HG02870 (cell line): ENCODE measurements around the gene COL1A1.

ENCODE experiments used
- ATAC-seq: cut with Tn5 transposase; IDR thresholded peaks from one replicate; pipeline ENCODE4 v1.9.1; 2021; ENCODE audit warnings: mild to moderate bottlenecking, moderate library complexity; ENCODE audit not compliant: unreplicated experiment

COL1A1 gene

GRCh38 chr17:50145532-50146229 lies 55.8 kb downstream of the COL1A1 start:
- ATAC-seq: no peak

GRCh38 chr17:50144845-50145531 lies 56.4 kb downstream of the COL1A1 start:
- no peak for ATAC-seq

DNA sequence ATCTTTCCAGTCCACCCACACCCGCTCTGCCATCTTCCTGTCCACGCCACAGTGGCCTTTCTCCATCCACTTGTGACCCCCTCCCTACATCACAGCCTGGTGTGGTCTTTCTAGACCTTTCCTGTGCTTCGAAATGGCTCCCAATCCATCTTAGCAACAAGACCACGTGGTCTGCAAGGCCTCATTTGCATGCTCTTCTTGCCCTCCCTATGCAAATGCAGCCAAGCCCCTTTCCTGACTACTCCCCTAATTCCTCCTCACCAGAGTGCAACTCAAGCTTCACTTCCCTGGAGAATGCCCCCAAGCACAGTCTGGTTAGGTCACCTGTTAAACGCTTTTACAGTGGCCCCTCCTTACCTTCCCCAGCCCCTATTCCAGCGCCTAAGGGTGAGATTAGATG lies 57.1 kb downstream of the COL1A1 start:
- no peak for ATAC-seq

GRCh38 chr17:50143461-50144176 lies 57.8 kb downstream of the COL1A1 start:
- no peak for ATAC-seq

- no peak for ATAC-seq
Measured at GRCh38 chr17:50141745-50142110, 59.7 kb downstream of the COL1A1 start.

DNA sequence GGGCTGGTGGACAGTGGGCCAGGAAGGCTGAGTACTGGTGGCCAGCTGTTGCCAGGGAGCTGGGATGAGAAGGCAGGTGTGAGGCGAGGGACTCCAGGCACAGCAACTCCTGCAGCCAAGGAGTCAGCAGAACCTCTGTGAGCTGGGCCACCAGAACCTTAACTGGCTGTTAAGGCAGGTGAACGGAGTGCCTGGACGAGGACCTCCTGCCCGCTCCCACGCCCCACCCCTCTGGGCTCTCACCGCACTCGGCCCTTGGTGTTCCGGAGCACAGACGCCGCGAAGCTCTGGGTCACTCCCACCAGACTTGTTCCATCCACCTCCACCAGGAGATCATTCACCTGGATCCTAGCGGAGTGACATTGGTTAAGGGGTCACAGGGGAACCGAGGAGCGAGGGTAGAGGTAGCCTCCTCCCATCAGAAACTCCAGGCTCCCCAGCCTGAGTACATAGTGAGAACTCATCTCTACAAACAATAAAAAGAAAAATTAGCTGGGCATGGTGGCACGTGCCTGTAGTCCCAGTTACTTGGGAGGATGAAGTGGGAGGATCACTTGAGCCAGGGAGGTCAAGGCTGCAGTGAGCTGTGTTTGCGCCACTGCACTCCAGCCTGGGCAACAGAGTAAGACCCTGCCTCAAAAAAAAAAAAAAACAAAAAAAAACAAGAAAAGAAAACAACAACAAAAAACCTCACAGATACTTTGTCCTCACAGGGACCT lies 60.2 kb downstream of the COL1A1 start:
- no peak for ATAC-seq

DNA sequence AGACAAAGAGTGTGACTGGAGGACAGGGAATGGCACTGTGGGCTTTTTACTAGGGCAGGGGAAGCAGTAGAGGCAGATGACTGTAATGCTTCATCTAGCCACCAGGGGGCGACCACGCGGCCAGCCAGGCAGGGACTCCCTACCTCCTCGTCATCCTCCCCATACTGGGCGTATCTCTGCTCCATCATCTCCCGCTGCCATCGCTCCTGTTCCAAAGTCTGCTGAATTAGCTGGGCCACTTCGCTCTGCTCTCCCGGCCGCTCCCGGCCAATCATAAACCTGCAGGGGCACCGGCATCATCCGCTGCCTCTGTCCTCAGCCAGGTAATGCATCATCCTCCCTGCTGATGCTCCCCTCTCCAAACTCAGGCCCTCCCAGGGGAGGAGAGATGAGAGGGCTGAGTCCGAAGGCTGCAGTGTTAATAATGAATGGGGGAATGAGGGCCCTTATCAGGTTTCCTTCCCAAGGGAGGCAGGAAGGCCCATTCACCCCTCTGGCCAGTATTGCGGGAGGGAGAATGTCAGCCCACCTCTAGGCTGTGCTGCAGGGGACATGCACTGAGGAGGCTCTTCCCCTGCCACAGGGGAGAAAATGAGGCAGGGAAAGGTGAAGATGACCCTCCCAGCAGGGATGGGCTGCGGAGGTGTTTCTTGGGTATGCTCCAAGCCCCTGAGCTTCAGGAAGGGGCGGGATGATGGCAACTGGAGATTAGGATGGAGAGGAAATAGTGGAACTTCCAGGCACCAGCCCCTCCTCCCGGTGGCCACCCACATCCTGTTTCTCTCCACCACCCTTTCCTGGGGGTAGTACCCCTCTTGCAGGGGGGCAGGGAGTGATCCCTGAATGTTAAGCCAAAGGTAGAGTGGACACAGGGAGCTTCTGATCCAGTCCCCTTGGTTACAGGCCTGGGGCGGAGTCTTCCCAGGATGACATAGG lies 61.2 kb downstream of the COL1A1 start:
- no peak for ATAC-seq

DNA sequence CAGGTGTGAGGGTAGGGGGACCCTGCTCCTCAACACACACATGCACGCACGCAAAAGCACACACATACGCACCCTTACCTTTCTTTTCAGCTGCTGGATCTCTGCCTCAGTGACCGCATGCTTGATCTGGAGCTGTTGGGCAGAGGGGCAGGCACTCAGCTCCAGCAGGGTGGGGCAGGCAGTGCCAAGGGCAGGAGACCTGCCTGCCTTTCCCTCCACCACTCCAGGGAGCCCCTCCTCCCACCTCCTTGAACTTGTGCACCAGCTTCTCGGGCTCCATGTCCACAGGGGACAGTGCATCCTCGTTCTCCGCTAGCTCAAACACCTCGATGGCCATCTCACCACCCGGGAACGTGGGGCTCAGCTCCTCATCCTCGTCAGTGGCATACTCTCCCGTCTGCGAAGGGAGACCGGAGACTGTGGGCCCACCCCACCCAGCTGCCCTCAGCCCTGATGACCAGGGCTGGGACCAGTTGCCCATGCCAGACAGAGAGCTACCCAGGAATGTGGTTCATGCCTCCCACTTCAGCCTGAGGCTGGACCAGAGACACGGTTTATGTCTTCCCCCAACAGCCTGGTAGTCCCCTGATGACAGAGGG lies 62.1 kb downstream of the COL1A1 start:
- ATAC-seq: no peak

- ATAC-seq: no peak
Measured at GRCh38 chr17:50137042-50137441, 64.4 kb downstream of the COL1A1 start.

GRCh38 chr17:50136096-50136687 lies 65.2 kb downstream of the COL1A1 start:
- no peak for ATAC-seq

DNA sequence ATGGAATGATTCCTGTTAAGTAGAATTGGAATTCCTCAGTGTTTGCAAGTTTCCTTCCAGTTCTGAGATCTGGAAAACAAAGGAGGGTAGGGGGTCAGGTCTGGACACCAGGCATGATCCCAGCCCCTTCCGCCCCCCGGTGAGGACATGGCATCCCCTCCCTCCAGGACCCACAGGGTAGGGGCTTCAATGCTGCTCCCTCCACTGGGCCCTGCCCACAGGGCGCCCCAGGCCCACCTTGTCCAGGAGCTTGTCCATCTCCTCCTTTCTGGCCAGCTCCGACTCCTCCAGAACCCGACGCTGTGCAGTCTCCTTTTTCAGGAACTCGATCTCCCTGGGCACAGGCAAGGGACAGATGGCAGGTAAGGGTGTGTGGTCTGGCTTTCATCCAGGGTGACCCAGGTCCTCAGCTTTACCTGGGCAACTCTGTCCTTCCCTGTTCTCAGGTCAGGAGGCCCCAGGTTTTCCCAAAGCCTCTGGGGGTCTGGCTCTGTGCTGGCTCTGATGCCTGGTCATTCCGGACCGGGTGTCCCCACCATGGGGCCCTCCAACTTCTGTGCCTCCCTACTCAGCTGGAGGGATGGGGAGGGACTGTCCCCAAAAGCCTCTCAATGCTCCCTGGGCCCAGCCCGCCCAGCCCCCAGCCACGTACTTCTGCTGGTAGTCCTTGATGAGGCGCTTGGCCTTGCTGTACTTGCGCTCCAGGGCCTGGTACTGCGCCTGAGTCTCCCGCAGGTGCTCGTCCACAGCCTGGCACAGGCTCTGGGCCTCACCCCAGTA lies 65.9 kb downstream of the COL1A1 start:
- ATAC-seq: no peak

DNA sequence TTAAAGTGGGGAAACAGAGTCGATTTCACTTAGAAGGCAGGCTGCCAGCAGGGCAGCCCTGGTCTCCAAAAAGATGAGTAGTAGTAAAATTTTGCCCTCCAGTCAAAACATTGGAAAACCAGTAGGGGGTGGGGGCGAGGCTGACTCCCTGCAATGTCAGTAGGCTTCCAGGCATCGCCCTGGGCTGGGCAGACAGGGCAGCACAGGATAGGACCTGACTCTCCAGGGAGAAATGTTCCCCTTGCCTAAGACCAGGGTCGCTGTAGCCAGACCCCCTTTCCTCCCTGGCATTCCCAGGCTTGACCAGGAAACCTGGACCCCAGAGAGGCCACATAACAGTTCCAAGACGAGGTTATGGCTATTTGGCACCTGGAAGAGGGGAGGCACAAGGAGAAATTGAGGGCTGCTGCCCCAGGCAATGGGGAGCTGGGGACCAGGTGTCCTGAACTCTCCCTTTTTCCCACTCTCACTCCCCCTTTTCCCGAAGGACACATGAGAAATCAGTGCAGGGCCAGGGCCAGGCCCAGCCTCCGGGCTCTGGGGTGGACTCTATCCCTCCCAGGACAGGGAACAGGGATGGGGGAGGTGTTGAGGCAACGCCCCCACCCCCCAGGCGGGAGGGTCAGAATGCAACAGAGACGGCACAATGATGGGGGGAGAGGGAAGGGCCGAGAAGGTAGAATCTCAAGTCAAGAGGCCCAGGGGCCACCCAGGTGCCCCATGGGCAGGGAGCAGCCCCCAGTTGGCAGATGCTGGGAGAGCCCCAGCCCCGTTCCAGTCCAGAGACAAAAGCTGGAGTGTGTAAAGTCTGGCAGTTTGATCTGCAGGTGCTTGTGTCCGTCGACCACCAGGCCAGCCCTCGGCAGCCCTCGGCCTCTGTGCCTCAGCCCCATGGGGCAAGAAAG lies 67.0 kb downstream of the COL1A1 start:
- ATAC-seq: no peak

- no peak for ATAC-seq
Measured at GRCh38 chr17:50133769-50134099, 67.7 kb downstream of the COL1A1 start.
